Endothelial cell of umbilical vein (primary cell): ENCODE data around the gene GLI1. TPM values are rescaled to one million over a fixed set of nuclear protein-coding genes. Genes with fewer than 3 reads are reported as not detected.

Experiments
- BruUV-seq: library from RNA; stranded (reverse); fragments of 400-500 nt; replicated peaks from 2 replicates; lab custom pipeline; 2021; lab: Mats Ljungman, UMichigan
- CTCF ChIA-PET: fragments of 300-600, 350-600 bp; sonication (Branson Sonifier 250); formaldehyde crosslinking; loops from one replicate; lab custom pipeline; 2021; ENCODE audit warnings: antibody characterized with exemption, inconsistent platforms; lab: Charles Lee
- POLR2A ChIA-PET: fragments of 300-600, 350-600 bp; sonication (Branson Sonifier 250); formaldehyde crosslinking; loops from one replicate; lab custom pipeline; 2021; ENCODE audit warnings: antibody characterized with exemption, inconsistent platforms; lab: Charles Lee
- DNase-seq: peaks from one replicate; pipeline ENCODE4 v3.0.0-alpha.2; 2011; ENCODE audit warnings: low read depth, low spot score
- FAIRE-seq: peaks from 2 replicates; lab custom pipeline; 2011; peaks lifted over from hg19 to GRCh38; lab: Jason Lieb, UNC
- H2AFZ ChIP-seq: 2 replicates; pipeline ENCODE4 v1.6.0; 2012; ENCODE audit warnings: low read depth, low read length, control low read depth, inconsistent platforms
- H3K27ac ChIP-seq: 2 replicates; pipeline ENCODE4 v1.5.1; 2011; ENCODE audit warnings: low read depth, mild to moderate bottlenecking, control low read depth, low read length, moderate library complexity; ENCODE audit not compliant: insufficient read depth
- H3K27me3 ChIP-seq, 2 experiments: 2 replicates each; pipeline versions ENCODE4 v1.6.0 to v1.6.1; 2011; ENCODE audit warnings: low read length in 2 of 2, mixed read lengths in 1 of 2; ENCODE audit not compliant: control insufficient read depth in 2 of 2, insufficient read depth in 2 of 2
- H3K36me3 ChIP-seq, 2 experiments: 2 replicates in 1 of 2; 3 replicates in 1 of 2; pipeline ENCODE4 v1.5.1; 2011; ENCODE audit warnings: low read length in 2 of 2, mild to moderate bottlenecking in 1 of 2, moderate library complexity in 1 of 2; ENCODE audit not compliant: control insufficient read depth in 2 of 2, insufficient read depth in 2 of 2; ENCODE audit errors: extremely low read depth in 1 of 2
- H3K4me1 ChIP-seq: 3 replicates; pipeline ENCODE4 v1.5.1; 2011; ENCODE audit warnings: mild to moderate bottlenecking, low read length; ENCODE audit not compliant: control insufficient read depth, insufficient read depth; ENCODE audit errors: extremely low read depth
- H3K4me2 ChIP-seq: 2 replicates; pipeline ENCODE4 v1.6.1; 2011; ENCODE audit warnings: low read length, control low read depth, mixed read lengths; ENCODE audit not compliant: insufficient read depth
- H3K4me3 ChIP-seq, 3 experiments: fragments of 200-600 bp in 1 of 3; sonication (generic), shearing (Covaris generic) in 1 of 3; replicated peaks in 1 of 3; 2 replicates each; pipeline ENCODE4 v1.5.1; 2011 to 2016; ENCODE audit warnings: control low read depth in 3 of 3, low read length in 3 of 3, mild to moderate bottlenecking in 2 of 3, inconsistent platforms in 1 of 3, low read depth in 1 of 3, moderate library complexity in 1 of 3; ENCODE audit not compliant: insufficient read depth in 1 of 3
- H3K79me2 ChIP-seq: 2 replicates; pipeline ENCODE4 v1.6.0; 2012; ENCODE audit warnings: low read length, inconsistent platforms; ENCODE audit not compliant: control insufficient read depth, insufficient read depth
- H3K9ac ChIP-seq: replicated peaks from 2 replicates; pipeline ENCODE3; 2011; ENCODE audit warnings: low read length, control low read depth; ENCODE audit not compliant: insufficient read depth; ENCODE audit errors: extremely low read depth
- H3K9me1 ChIP-seq: replicated peaks from 3 replicates; pipeline ENCODE4 v1.6.0; 2011; ENCODE audit warnings: mild to moderate bottlenecking, low read length; ENCODE audit not compliant: control insufficient read depth, insufficient read depth; ENCODE audit errors: extremely low read depth
- H3K9me3 ChIP-seq: replicated peaks from 2 replicates; pipeline ENCODE4 v1.5.1; 2012; ENCODE audit warnings: low read length, inconsistent platforms; ENCODE audit not compliant: control insufficient read depth, insufficient read depth
- H4K20me1 ChIP-seq: replicated peaks from 2 replicates; pipeline ENCODE3; 2011; ENCODE audit warnings: mild to moderate bottlenecking, low read length; ENCODE audit not compliant: control insufficient read depth, insufficient read depth; ENCODE audit errors: extremely low read depth
- FOS ChIP-seq: IDR thresholded peaks from 2 replicates; pipeline ENCODE4 v1.6.1; 2011; ENCODE audit warnings: mild to moderate bottlenecking, low read length, moderate library complexity, borderline replicate concordance; ENCODE audit not compliant: insufficient read depth
- dilution Hi-C: fragments of 300-500 bp; cut with MboI; formaldehyde crosslinking; loops from one replicate; pipeline ENCODE4 v1.15.0; 2019; ENCODE audit warnings: low sequenced_read_pairs; ENCODE audit not compliant: extremely low pct_ligation_motif_present
- intact Hi-C: fragments of 100-400 bp; cut with micrococcal nuclease; formaldehyde crosslinking; loops from one replicate; pipeline ENCODE4 v1.10.0; 2022
- polyA plus RNA-seq, 4 experiments: library from polyadenylated mRNA; depleted of rRNA in 3 of 4; stranded (reverse) in 3 of 4; unstranded in 1 of 4; fragments of >200 nt; gene quantifications; 2 replicates each; pipeline versions ENCODE4 v1.2.1 to v1.2.3, GENCODE V29; 2011 to 2012; ENCODE audit warnings: missing spikeins in 1 of 4
- total RNA-seq: library from RNA; stranded (reverse); gene quantifications from 2 replicates; pipeline ENCODE4 v1.2.3, GENCODE V29; 2021
- TF ChIP-seq, protein P1 (sequence below): IDR thresholded peaks from 2 replicates; pipeline ENCODE4 v1.6.1; 2011; ENCODE audit not compliant: insufficient read depth, insufficient read length
- TF ChIP-seq, protein P2 (sequence below), 2 donors: IDR thresholded peaks; 1 replicate in 1 of 2; 2 replicates in 1 of 2; pipeline ENCODE4 v1.5.1; 2011; ENCODE audit warnings: low read length in 2 of 2, mild to moderate bottlenecking in 2 of 2, moderate library complexity in 2 of 2, control low read depth in 1 of 2, inconsistent platforms in 1 of 2, low read depth in 1 of 2; ENCODE audit not compliant: insufficient read depth in 1 of 2; ENCODE audit errors: extremely low read depth in 1 of 2

GLI1 gene
- total and polyA plus RNA-seq, 2 donors (not counting 3 experiments of a cell fraction or from before 2014, with no cell fraction given) = 0.10 to 0.29 TPM

GRCh38 chr12:57452937-57453509 lies 6.6 kb upstream of the GLI1 start:
- H3K9me1 ChIP-seq = no peaks in the 10 kb centered on the region
- no peaks in the 10 kb centered on the region for H3K36me3 ChIP-seq
- H3K27me3 ChIP-seq = no peaks in the 10 kb centered on the region
- H3K9ac ChIP-seq = no peak overlapping the region
- intact Hi-C loops = loop anchor here (1.0 to 2.0 kb wide), 4 partner anchors 22 to 240 kb away; partner anchors contain the start of gene R3HDM2
- dilution Hi-C loops = no loop called here
- H3K27ac ChIP-seq = no peak overlapping the region
- FAIRE-seq = peak; percentile 83
- no TSS peak for BruUV-seq
- no peaks in the 10 kb centered on the region for H4K20me1 ChIP-seq
- peaks cover 3% of the 10 kb centered on the region for H3K4me1 ChIP-seq
- TF ChIP-seq, protein P1, sequence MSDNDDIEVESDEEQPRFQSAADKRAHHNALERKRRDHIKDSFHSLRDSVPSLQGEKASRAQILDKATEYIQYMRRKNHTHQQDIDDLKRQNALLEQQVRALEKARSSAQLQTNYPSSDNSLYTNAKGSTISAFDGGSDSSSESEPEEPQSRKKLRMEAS = peak; percentile 19
- TF ChIP-seq, protein P2, sequence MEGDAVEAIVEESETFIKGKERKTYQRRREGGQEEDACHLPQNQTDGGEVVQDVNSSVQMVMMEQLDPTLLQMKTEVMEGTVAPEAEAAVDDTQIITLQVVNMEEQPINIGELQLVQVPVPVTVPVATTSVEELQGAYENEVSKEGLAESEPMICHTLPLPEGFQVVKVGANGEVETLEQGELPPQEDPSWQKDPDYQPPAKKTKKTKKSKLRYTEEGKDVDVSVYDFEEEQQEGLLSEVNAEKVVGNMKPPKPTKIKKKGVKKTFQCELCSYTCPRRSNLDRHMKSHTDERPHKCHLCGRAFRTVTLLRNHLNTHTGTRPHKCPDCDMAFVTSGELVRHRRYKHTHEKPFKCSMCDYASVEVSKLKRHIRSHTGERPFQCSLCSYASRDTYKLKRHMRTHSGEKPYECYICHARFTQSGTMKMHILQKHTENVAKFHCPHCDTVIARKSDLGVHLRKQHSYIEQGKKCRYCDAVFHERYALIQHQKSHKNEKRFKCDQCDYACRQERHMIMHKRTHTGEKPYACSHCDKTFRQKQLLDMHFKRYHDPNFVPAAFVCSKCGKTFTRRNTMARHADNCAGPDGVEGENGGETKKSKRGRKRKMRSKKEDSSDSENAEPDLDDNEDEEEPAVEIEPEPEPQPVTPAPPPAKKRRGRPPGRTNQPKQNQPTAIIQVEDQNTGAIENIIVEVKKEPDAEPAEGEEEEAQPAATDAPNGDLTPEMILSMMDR (IDR thresholded peaks at IDR 0.05; ENCODE audit: extremely low read depth in 1 of 2, insufficient read depth in 1 of 2, low read depth in 1 of 2, low read length in 2 of 2) = peak; percentile 85 to 93
- TF ChIP-seq FOS = no peak
- no peaks in the 10 kb centered on the region for H3K9me3 ChIP-seq
- H3K4me2 ChIP-seq = no peak overlapping the region
- H2AFZ ChIP-seq = no peak overlapping the region
- H3K79me2 ChIP-seq = no peaks in the 10 kb centered on the region
- CTCF ChIA-PET = interaction anchor here (0.6 to 7.9 kb wide), 39 partner anchors 10 to 240 kb away, joined by 3 to 394 read pairs (median 7); partner anchors contain the start of genes INHBC, SHMT2 and STAC3
- no peak overlapping the region for H3K4me3 ChIP-seq
- DNase-seq = peak; percentile 75
- POLR2A ChIA-PET = interaction anchor here (1.3 kb wide), 1 partner anchor 145 kb away, joined by 6 read pairs; no protein-coding TSS in a partner anchor

GRCh38 chr12:57454213-57454565 lies 5.4 kb upstream of the GLI1 start:
- ChIA-PET POLR2A (no interaction called here), CTCF (interaction anchor here (1.2 to 7.9 kb wide), 4 partner anchors 28 to 193 kb away, joined by 3 to 394 read pairs (median 44); no protein-coding TSS in a partner anchor)
- no TSS peak for BruUV-seq
- TF ChIP-seq, protein P2 (IDR thresholded peaks at IDR 0.05; ENCODE audit: extremely low read depth in 1 of 2, insufficient read depth in 1 of 2, low read depth in 1 of 2, low read length in 2 of 2) = no peak
- Histone ChIP-seq H3K36me3 (no peaks in the 10 kb centered on the region), H3K79me2 (no peaks in the 10 kb centered on the region), H2AFZ (no peak overlapping the region), H3K27ac (no peak overlapping the region), H3K4me2 (no peak overlapping the region), H4K20me1 (no peaks in the 10 kb centered on the region), H3K4me3 (no peak overlapping the region), H3K27me3 (no peaks in the 10 kb centered on the region), H3K9ac (no peak overlapping the region), H3K4me1 (peaks cover 8% of the 10 kb centered on the region), H3K9me1 (no peaks in the 10 kb centered on the region), H3K9me3 (no peaks in the 10 kb centered on the region)
- no peak for FAIRE-seq
- dilution Hi-C loops (no loop called here), intact Hi-C loops (no loop called here)
- no peak for DNase-seq
